ENCODE results near the gene DCD. TPM values are rescaled to one million over a fixed set of nuclear protein-coding genes. Genes with fewer than 3 reads are reported as not detected.
"Not testable (repeated sequence)": the region's sequence is repeated elsewhere in the genome, so short reads cannot be mapped to it uniquely, and the experiment has no call there.

Gene DCD
- total RNA-seq, 1 donor, result not detected

- no peak overlapping the region for H3K4me3 ChIP-seq (ENCODE audit: low read depth, low read length)
- TF ChIP-seq CTCF (IDR thresholded peaks at IDR 0.05; ENCODE audit: insufficient read depth, low read depth, low read length), result no peak
- no peak for DNase-seq (ENCODE audit: low read depth)
Observed at GRCh38 chr12:54666008-54666407, 17.8 kb upstream of the DCD start.

- DNase-seq (ENCODE audit: low read depth); H3K4me3 ChIP-seq (ENCODE audit: low read depth, low read length): not testable (repeated sequence)
Observed at GRCh38 chr12:54665022-54665635, 17.0 kb upstream of the DCD start.

GRCh38 chr12:54663603-54664002 is 15.4 kb upstream of the DCD start:
- no peak overlapping the region for H3K4me3 ChIP-seq (ENCODE audit: low read depth, low read length)
- TF ChIP-seq CTCF (IDR thresholded peaks at IDR 0.05; ENCODE audit: insufficient read depth, low read depth, low read length), result no peak
- no peak for DNase-seq (ENCODE audit: low read depth)

GRCh38 chr12:54662026-54662425 is 13.9 kb upstream of the DCD start:
- TF ChIP-seq CTCF (IDR thresholded peaks at IDR 0.05; ENCODE audit: insufficient read depth, low read depth, low read length), result no peak
- H3K4me3 ChIP-seq (ENCODE audit: low read depth, low read length), result no peak overlapping the region
- DNase-seq (ENCODE audit: low read depth), result no peak

DNA sequence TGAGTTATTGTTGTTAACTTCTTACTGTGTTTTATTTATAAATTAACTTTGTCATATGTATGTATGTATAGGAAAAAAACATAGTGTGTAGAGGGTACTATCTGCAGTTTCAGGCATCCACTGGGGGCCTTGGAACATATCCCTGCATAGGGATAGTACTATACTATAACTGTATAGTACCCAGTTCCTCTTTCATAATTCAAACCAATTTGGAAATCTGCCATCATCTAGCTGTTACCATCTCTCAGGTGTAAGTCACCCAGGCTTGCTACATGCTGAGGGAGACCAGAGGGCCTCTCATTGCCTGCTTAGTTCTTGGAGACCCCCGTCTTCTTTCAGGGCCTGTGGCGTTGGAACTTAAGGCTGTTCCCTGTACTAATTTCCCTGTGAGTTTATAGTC is 12.9 kb upstream of the DCD start:
- no peak overlapping the region for H3K4me3 ChIP-seq (ENCODE audit: low read depth, low read length)
- DNase-seq (ENCODE audit: low read depth), result no peak
- TF ChIP-seq CTCF (IDR thresholded peaks at IDR 0.05; ENCODE audit: insufficient read depth, low read depth, low read length), result no peak

- TF ChIP-seq CTCF (IDR thresholded peaks at IDR 0.05; ENCODE audit: insufficient read depth, low read depth, low read length), result no peak
- H3K4me3 ChIP-seq (ENCODE audit: low read depth, low read length), result no peak overlapping the region
- no peak for DNase-seq (ENCODE audit: low read depth)
Observed at GRCh38 chr12:54660320-54660962, 12.3 kb upstream of the DCD start.

- DNase-seq (ENCODE audit: low read depth), result peak; percentile 62
- TF ChIP-seq CTCF (IDR thresholded peaks at IDR 0.05; ENCODE audit: insufficient read depth, low read depth, low read length), result peak; percentile 68
- no peak overlapping the region for H3K4me3 ChIP-seq (ENCODE audit: low read depth, low read length)
Observed at GRCh38 chr12:54658306-54659264, 10.4 kb upstream of the DCD start.
